ENCODE results near the gene OLFM2. TPM values are rescaled to one million over a fixed set of nuclear protein-coding genes. Genes with fewer than 3 reads are reported as not detected.

The OLFM2 gene
- total and polyA plus RNA-seq, 9 of the 15 experiments (the other 6 are each of a cell fraction or from before 2014, with no cell fraction given), result 0.10 to 0.33 (median 0.23) TPM; not detected in 4

- TF ChIP-seq RREB1 (CRISPR knock-in tag; IDR thresholded peaks at IDR 0.05), result peak; percentile 100
- no peak for TF ChIP-seq JUN (IDR thresholded peaks at IDR 0.05; ENCODE audit: borderline replicate concordance, low read depth, low read length)
- TF ChIP-seq JUN (CRISPR knock-in tag; IDR thresholded peaks at IDR 0.05; ENCODE audit: borderline replicate concordance), result 0 out of 2 replicates have a peak, but pooled peaks have one; percentile 80
- TF ChIP-seq MIER1 (IDR thresholded peaks at IDR 0.05; ENCODE audit: low read depth), result no peak
- no peak for TF ChIP-seq ETV5 (CRISPR knock-in tag; IDR thresholded peaks at IDR 0.05; ENCODE audit: low read depth)
- no peak for TF ChIP-seq ZNF639 (CRISPR knock-in tag; conservative IDR thresholded peaks at IDR 0.05 in 1 of 2, IDR thresholded peaks at IDR 0.05 in 1 of 2)
- no peak for TF ChIP-seq CHD1 (IDR thresholded peaks at IDR 0.05; ENCODE audit: low read length)
- TF ChIP-seq GTF2B (IDR thresholded peaks at IDR 0.05; ENCODE audit: extremely low read depth, insufficient read length), result no peak
- TF ChIP-seq GABPA (tag; conservative IDR thresholded peaks at IDR 0.05; ENCODE audit: low read depth), result no peak
- no peak for TF ChIP-seq ZNF644 (tag; IDR thresholded peaks at IDR 0.05; ENCODE audit: low read depth)
- peak; percentile 93 for TF ChIP-seq TFAP4 (CRISPR knock-in tag; IDR thresholded peaks at IDR 0.05; ENCODE audit: borderline replicate concordance)
- TF ChIP-seq NFXL1 (CRISPR knock-in tag; IDR thresholded peaks at IDR 0.05), result no peak
- no peak for TF ChIP-seq HMG20B (CRISPR knock-in tag; IDR thresholded peaks at IDR 0.05)
- TF ChIP-seq KAT8 (IDR thresholded peaks at IDR 0.05; ENCODE audit: low read depth), result no peak
- TF ChIP-seq RBM15 (IDR thresholded peaks at IDR 0.05; ENCODE audit: insufficient read depth, low read length), result no peak
- no peak for TF ChIP-seq FOXJ2 (tag; IDR thresholded peaks at IDR 0.05)
- TF ChIP-seq CEBPG (CRISPR knock-in tag; IDR thresholded peaks at IDR 0.05), result no peak; the same call in 1 of the 2 replicates
- no peak for TF ChIP-seq CEBPG (tag; conservative IDR thresholded peaks at IDR 0.05 in 1 of 2, IDR thresholded peaks at IDR 0.05 in 1 of 2)
Measured at GRCh38 chr19:9834726-9835506, 101.4 kb downstream of the OLFM2 start, which contains the start of gene PIN1 (continued).
